ENCODE measurements around the gene RCOR1. TPM values are rescaled to one million over a fixed set of nuclear protein-coding genes. Genes with fewer than 3 reads are reported as not detected.

RCOR1 gene
- total RNA-seq, 2 experiments from 2014 or later: 22.4 to 24.7 TPM

GRCh38 chr14:102668291-102668873 lies 75.9 kb downstream of the RCOR1 start:
- CTCF ChIA-PET: no interaction called here
- H3K27ac Mint-ChIP-seq: no peak overlapping the region
- H3K36me3 Mint-ChIP-seq (ENCODE audit: low read depth): peaks cover 7% of the 10 kb centered on the region

GRCh38 chr14:102671410-102671809 lies 79.0 kb downstream of the RCOR1 start:
- no peak for DNase-seq
- ATAC-seq: no peak
- Mint-ChIP-seq H3K36me3 (ENCODE audit: low read depth) (peaks cover 12% of the 10 kb centered on the region), H3K4me3 (no peak overlapping the region), H3K9me3 (ENCODE audit: insufficient read depth) (peaks cover 9% of the 10 kb centered on the region), H3K4me1 (ENCODE audit: low read depth) (peaks cover 7% of the 10 kb centered on the region), H3K27ac (no peak overlapping the region), H3K27me3 (ENCODE audit: low read depth) (no peaks in the 10 kb centered on the region)
- ChIA-PET POLR2A (no interaction called here), CTCF (no interaction called here)

More at GRCh38 chr14:102668291-102668873, 75.9 kb downstream of the RCOR1 start:
- peaks cover 9% of the 10 kb centered on the region for H3K9me3 Mint-ChIP-seq (ENCODE audit: insufficient read depth)
- DNase-seq (no peak), ATAC-seq (no peak)
- H3K27me3 Mint-ChIP-seq (ENCODE audit: low read depth): no peaks in the 10 kb centered on the region
- H3K4me1 Mint-ChIP-seq (ENCODE audit: low read depth): no peaks in the 10 kb centered on the region
- H3K4me3 Mint-ChIP-seq: no peak overlapping the region
- POLR2A ChIA-PET: no interaction called here

DNA sequence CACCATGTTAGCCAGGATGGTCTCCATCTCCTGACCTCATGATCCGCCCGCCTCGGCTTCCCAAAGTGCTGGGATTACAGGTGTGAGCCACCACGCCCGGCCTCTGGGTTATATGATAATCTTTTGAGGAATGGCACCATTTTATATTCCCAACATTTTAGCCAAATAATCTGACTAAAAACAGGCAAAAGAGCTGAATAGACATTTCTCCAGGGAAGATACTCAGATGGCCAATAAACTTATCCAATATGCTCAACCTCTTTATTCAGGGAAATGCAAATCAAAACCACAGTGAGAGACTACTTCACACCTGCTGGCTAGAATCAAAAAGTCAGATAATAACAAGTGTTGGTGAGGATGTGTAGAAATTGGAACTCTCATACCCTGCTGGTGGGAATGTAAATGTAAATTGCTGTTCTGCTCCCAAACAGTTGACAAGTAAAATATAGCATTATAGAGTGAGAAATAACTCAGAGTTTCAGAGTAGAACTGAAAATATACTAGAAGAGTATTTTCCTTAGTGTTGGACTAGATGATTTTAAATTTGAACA lies 80.0 kb downstream of the RCOR1 start:
- DNase-seq: no peak
- Mint-ChIP-seq H3K4me3 (no peak overlapping the region), H3K4me1 (ENCODE audit: low read depth) (peaks cover 7% of the 10 kb centered on the region), H3K9me3 (ENCODE audit: insufficient read depth) (peaks cover 9% of the 10 kb centered on the region), H3K36me3 (ENCODE audit: low read depth) (peaks cover 12% of the 10 kb centered on the region), H3K27ac (no peak overlapping the region), H3K27me3 (ENCODE audit: low read depth) (no peaks in the 10 kb centered on the region)
- POLR2A ChIA-PET: no interaction called here
- CTCF ChIA-PET: interaction anchor here (1.1 kb wide), 1 partner anchor 78 kb away, joined by 5 read pairs; no protein-coding TSS in a partner anchor
- no peak for ATAC-seq

- ChIA-PET CTCF (no interaction called here), POLR2A (no interaction called here)
- peaks cover 9% of the 10 kb centered on the region for H3K9me3 Mint-ChIP-seq (ENCODE audit: insufficient read depth)
- DNase-seq: no peak
- no peaks in the 10 kb centered on the region for H3K27me3 Mint-ChIP-seq (ENCODE audit: low read depth)
- no peak overlapping the region for H3K4me3 Mint-ChIP-seq
- no peak overlapping the region for H3K27ac Mint-ChIP-seq
- ATAC-seq: no peak
- H3K4me1 Mint-ChIP-seq (ENCODE audit: low read depth): peaks cover 7% of the 10 kb centered on the region
- H3K36me3 Mint-ChIP-seq (ENCODE audit: low read depth): peaks cover 12% of the 10 kb centered on the region
Observed at GRCh38 chr14:102675396-102675795, 82.9 kb downstream of the RCOR1 start.

DNA sequence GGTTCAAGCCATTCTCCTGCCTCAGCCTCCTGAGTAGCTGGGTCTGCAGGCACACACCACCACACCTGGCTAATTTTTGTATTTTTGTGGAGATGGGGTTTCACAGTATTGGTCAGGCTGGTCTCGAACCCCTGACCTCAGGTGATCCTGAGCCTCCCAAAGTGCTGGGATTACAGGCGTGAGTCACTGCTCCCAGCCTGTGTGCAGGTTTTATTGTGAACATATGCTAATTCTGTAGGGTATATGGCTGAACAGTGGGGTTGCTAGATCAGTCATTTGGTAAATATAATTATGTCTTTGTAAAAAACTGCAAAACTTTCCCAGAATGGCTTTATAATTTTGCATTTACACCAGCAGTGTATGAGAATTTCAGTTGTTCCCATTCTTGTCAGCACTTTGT lies 85.9 kb downstream of the RCOR1 start:
- Mint-ChIP-seq H3K27me3 (ENCODE audit: low read depth) (no peaks in the 10 kb centered on the region), H3K36me3 (ENCODE audit: low read depth) (peaks cover 8% of the 10 kb centered on the region), H3K4me1 (ENCODE audit: low read depth) (peaks cover 7% of the 10 kb centered on the region), H3K27ac (no peak overlapping the region), H3K9me3 (ENCODE audit: insufficient read depth) (no peaks in the 10 kb centered on the region), H3K4me3 (no peak overlapping the region)
- DNase-seq: no peak
- ChIA-PET POLR2A (no interaction called here), CTCF (no interaction called here)
- ATAC-seq: no peak

DNA sequence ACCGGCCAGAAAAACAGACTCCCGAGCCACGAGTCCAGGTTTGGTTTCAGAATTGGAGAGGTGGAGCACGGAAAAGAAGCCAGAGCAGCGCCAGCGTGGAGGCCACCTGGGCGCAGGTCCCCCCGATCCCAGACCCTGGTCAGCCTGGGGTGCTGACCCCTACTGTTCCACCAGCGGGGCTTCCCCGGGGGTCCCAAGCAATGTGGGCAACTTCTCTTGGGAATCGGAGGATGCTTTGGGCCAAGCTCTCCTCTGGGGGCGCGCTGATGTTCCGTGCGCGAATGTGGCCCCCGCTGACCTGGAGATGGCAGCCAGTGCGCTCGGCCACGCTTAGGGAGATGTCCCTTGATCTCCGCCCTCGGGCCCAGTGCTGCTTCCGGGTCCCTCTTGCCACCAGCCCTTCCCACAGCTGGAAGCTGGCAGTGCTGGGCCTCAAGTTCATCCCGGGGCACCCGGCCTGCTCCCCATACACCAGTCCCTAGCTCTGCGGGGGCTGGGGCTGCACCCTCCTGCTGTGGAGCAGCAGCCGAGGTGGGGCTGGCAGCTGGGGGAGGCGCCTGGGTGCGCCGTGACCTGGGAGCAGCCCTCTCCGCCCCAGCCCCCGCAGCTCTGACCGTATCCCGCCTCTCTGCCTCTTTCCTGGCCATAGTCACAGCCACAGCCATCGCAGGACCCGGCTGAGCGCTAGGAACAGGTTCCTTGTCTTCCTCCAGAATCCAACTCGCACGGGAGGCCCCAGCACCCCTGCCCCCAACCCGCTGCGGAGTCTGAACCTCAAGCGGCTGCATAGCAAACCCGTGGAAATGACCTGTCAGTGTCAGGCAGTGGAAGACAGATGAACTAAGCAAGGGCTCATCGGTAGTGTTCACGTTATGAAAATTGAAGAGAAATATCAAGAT lies 91.2 kb downstream of the RCOR1 start:
- DNase-seq (no peak), ATAC-seq (no peak)
- H3K9me3 Mint-ChIP-seq (ENCODE audit: insufficient read depth): no peaks in the 10 kb centered on the region
- no peak overlapping the region for H3K27ac Mint-ChIP-seq
- peaks cover 3% of the 10 kb centered on the region for H3K36me3 Mint-ChIP-seq (ENCODE audit: low read depth)
- H3K4me1 Mint-ChIP-seq (ENCODE audit: low read depth): no peaks in the 10 kb centered on the region
- H3K27me3 Mint-ChIP-seq (ENCODE audit: low read depth): no peaks in the 10 kb centered on the region
- ChIA-PET POLR2A (no interaction called here), CTCF (interaction anchor here (1.1 kb wide), 1 partner anchor 12 kb away, joined by 3 read pairs; no protein-coding TSS in a partner anchor)
- H3K4me3 Mint-ChIP-seq: no peak overlapping the region

DNA sequence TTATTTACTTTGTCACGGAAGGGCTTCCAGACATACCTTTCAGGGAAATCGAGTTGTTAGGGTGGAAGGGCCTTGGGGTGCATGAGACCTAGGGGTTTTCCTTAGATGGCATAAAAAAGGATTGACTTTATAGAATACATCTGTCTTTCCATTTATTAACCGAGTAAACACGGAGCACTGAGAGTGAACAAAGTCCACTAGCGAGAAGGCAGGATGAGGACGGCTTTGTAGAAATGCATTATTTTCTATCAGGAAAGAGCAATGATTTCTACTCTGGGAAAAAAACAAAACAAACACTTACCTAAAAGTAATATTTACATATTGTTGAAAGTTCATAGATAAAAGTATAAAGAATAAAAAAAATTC lies 91.8 kb downstream of the RCOR1 start:
- H3K4me3 Mint-ChIP-seq: no peak overlapping the region
- no peaks in the 10 kb centered on the region for H3K4me1 Mint-ChIP-seq (ENCODE audit: low read depth)
- POLR2A ChIA-PET: no interaction called here
- H3K9me3 Mint-ChIP-seq (ENCODE audit: insufficient read depth): no peaks in the 10 kb centered on the region
- no peak overlapping the region for H3K27ac Mint-ChIP-seq
- DNase-seq: no peak
- CTCF ChIA-PET: interaction anchor here (1.1 kb wide), 1 partner anchor 11 kb away, joined by 3 read pairs; no protein-coding TSS in a partner anchor
- peaks cover 3% of the 10 kb centered on the region for H3K36me3 Mint-ChIP-seq (ENCODE audit: low read depth)
- H3K27me3 Mint-ChIP-seq (ENCODE audit: low read depth): no peaks in the 10 kb centered on the region
- no peak for ATAC-seq

DNA sequence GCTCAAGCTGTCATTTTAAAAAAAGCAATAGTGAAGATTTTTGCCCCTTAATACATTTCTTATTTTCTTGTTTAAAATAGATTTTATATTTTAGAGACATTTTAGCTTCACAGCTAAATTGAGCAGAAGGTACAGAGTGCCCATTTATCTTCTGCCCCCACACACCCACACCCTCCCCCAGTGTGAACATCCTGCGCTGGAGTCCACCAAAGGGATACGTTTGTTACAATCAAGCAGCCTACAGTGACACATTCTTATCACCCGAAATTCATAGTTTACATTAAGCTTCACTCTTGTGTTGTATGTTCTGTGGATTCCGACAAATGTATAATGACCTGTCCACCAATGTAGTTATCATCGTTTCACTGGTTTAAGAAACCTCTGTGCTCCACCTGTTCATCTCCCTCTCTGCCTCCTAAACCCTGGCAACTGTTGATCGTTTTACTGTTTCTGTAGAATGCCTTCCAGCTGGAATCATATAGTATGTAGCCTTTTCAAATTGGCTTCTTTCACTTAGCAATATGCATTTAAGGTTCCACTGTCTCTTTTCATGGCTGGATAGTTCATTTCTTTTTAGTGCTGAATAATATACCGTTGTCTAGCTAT lies 93.8 kb downstream of the RCOR1 start:
- ATAC-seq (no peak), DNase-seq (no peak)
- ChIA-PET CTCF (interaction anchor here (1.1 to 1.9 kb wide), 2 partner anchors 9 to 91 kb away, joined by 3 to 17 read pairs; no protein-coding TSS in a partner anchor), POLR2A (no interaction called here)
- peaks cover 3% of the 10 kb centered on the region for H3K36me3 Mint-ChIP-seq (ENCODE audit: low read depth)
- H3K9me3 Mint-ChIP-seq (ENCODE audit: insufficient read depth): no peaks in the 10 kb centered on the region
- no peak overlapping the region for H3K4me3 Mint-ChIP-seq
- no peaks in the 10 kb centered on the region for H3K27me3 Mint-ChIP-seq (ENCODE audit: low read depth)
- no peak overlapping the region for H3K27ac Mint-ChIP-seq
- no peaks in the 10 kb centered on the region for H3K4me1 Mint-ChIP-seq (ENCODE audit: low read depth)

GRCh38 chr14:102688290-102688689 lies 95.8 kb downstream of the RCOR1 start:
- Mint-ChIP-seq H3K4me3 (no peak overlapping the region), H3K9me3 (ENCODE audit: insufficient read depth) (no peaks in the 10 kb centered on the region), H3K27me3 (ENCODE audit: low read depth) (no peaks in the 10 kb centered on the region), H3K27ac (no peak overlapping the region), H3K4me1 (ENCODE audit: low read depth) (no peaks in the 10 kb centered on the region), H3K36me3 (ENCODE audit: low read depth) (no peaks in the 10 kb centered on the region)
- ATAC-seq (no peak), DNase-seq (no peak)
- CTCF ChIA-PET: no interaction called here
- POLR2A ChIA-PET: no interaction called here

GRCh38 chr14:102690509-102691286 lies 98.2 kb downstream of the RCOR1 start:
- Mint-ChIP-seq H3K4me1 (ENCODE audit: low read depth) (no peaks in the 10 kb centered on the region), H3K27ac (no peak overlapping the region), H3K27me3 (ENCODE audit: low read depth) (no peaks in the 10 kb centered on the region), H3K4me3 (no peak overlapping the region), H3K9me3 (ENCODE audit: insufficient read depth) (no peaks in the 10 kb centered on the region), H3K36me3 (ENCODE audit: low read depth) (no peaks in the 10 kb centered on the region)
- ATAC-seq (no peak), DNase-seq (no peak)
- CTCF ChIA-PET: no interaction called here
- POLR2A ChIA-PET: no interaction called here

DNA sequence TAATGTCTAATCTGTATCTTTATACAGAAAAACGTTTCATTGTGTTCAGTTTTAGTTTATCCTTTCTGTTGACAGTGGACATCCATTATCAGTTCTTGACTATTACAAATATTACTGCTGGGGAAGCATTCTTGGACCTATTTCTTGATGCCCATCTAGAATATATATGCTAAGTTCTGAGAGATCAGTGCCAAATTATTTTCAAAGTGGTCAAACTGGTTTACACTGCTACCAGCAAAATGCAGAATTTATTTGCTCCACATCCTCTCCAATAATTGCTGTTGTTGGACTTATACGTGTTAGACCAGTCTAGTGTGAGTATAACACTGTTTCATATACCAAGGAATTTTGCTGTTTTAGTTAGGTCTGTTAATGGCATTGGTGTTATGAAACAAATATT lies 99.3 kb downstream of the RCOR1 start:
- POLR2A ChIA-PET: no interaction called here
- DNase-seq (no peak), ATAC-seq (no peak)
- H3K36me3 Mint-ChIP-seq (ENCODE audit: low read depth): no peaks in the 10 kb centered on the region
- H3K27ac Mint-ChIP-seq: no peak overlapping the region
- H3K9me3 Mint-ChIP-seq (ENCODE audit: insufficient read depth): no peaks in the 10 kb centered on the region
- H3K4me3 Mint-ChIP-seq: no peak overlapping the region
- H3K4me1 Mint-ChIP-seq (ENCODE audit: low read depth): peaks cover 6% of the 10 kb centered on the region
- CTCF ChIA-PET: no interaction called here
- no peaks in the 10 kb centered on the region for H3K27me3 Mint-ChIP-seq (ENCODE audit: low read depth)
